K562 (cell line): ENCODE measurements around the gene STAMBPL1. TPM values are rescaled to one million over a fixed set of nuclear protein-coding genes. Genes with fewer than 3 reads are reported as not detected.

Source experiments
- ATAC-seq: fragments of 200-7000 bp; cut with Tn5 transposase; 3 replicates; pipeline ENCODE4 v1.9.1; 2020; ENCODE audit warnings: moderate library complexity
- BruUV-seq: library from RNA; stranded (reverse); fragments of 400-500 nt; replicated peaks from 2 replicates; lab custom pipeline; 2021; lab: Mats Ljungman, UMichigan
- CTCF ChIA-PET: fragments of 300-600 bp; formaldehyde crosslinking; extraction: SDS; loops from one replicate; lab custom pipeline; 2021; ENCODE audit warnings: low intra/inter-chr PET ratio; lab: Yijun Ruan, JAX
- POLR2A ChIA-PET: fragments of 300-600, 350-650 bp; sonication (Branson Sonifier 250); formaldehyde crosslinking; extraction: SDS; loops from one replicate; lab custom pipeline; 2021; ENCODE audit warnings: antibody characterized with exemption, inconsistent platforms; lab: Yijun Ruan, JAX
- DNase-seq, 4 experiments: peaks; one replicate each; pipeline versions ENCODE4 v3.0.0 to v3.0.0-alpha.2; 2011 to 2018; ENCODE audit warnings: low spot score in 3 of 4, mixed read lengths in 3 of 4; ENCODE audit errors: extremely low read depth in 1 of 4
- FAIRE-seq: peaks from 2 replicates; lab custom pipeline; 2011; peaks lifted over from hg19 to GRCh38; lab: Jason Lieb, UNC
- H2AFZ ChIP-seq: 2 replicates; pipeline ENCODE4 v1.6.0; 2011; ENCODE audit warnings: low read depth, low read length, control low read depth, inconsistent platforms
- H3K27ac ChIP-seq: fragments of 200-600 bp; 3 replicates; pipeline ENCODE4 v1.8.0; 2011; ENCODE audit warnings: low read depth, mild to moderate bottlenecking, control low read depth, inconsistent platforms, low read length, moderate library complexity, mixed read lengths; ENCODE audit errors: extremely low read depth
- H3K27me3 ChIP-seq, 2 experiments: fragments of 300-600 bp in 1 of 2; 2 replicates in 1 of 2; 3 replicates in 1 of 2; pipeline versions ENCODE4 v1.6.0 to v1.8.0; 2011; ENCODE audit warnings: inconsistent platforms in 2 of 2, low read length in 2 of 2, mild to moderate bottlenecking in 1 of 2, mixed read lengths in 1 of 2, moderate library complexity in 1 of 2; ENCODE audit not compliant: control insufficient read depth in 2 of 2, insufficient read depth in 2 of 2
- H3K36me3 ChIP-seq: fragments of 300-600 bp; 3 replicates; pipeline ENCODE4 v1.8.0; 2011; ENCODE audit warnings: mild to moderate bottlenecking, low read length, inconsistent platforms; ENCODE audit not compliant: control insufficient read depth, insufficient read depth
- H3K4me1 ChIP-seq, 2 experiments: fragments of 200-600 bp in 1 of 2; replicated peaks in 1 of 2; 2 replicates in 1 of 2; 3 replicates in 1 of 2; pipeline versions ENCODE4 v1.5.1 to v1.8.0; 2011; ENCODE audit warnings: inconsistent platforms in 2 of 2, low read length in 2 of 2, mild to moderate bottlenecking in 1 of 2, mixed read lengths in 1 of 2, moderate library complexity in 1 of 2; ENCODE audit not compliant: control insufficient read depth in 2 of 2, insufficient read depth in 2 of 2
- H3K4me2 ChIP-seq: 2 replicates; pipeline ENCODE4 v1.6.1; 2011; ENCODE audit warnings: low read length, control low read depth, inconsistent platforms, mixed read lengths; ENCODE audit not compliant: insufficient read depth
- H3K4me3 ChIP-seq: fragments of 200-600 bp; sonication (generic), shearing (Covaris generic); 2 replicates; pipeline ENCODE4 v1.5.1; 2016; ENCODE audit warnings: control low read depth, inconsistent platforms
- H3K79me2 ChIP-seq: fragments of 200-600 bp; 3 replicates; pipeline ENCODE4 v1.8.0; 2011; ENCODE audit warnings: low read length, inconsistent platforms; ENCODE audit not compliant: control insufficient read depth, insufficient read depth
- H3K9ac ChIP-seq, 2 experiments: 2 replicates each; pipeline versions ENCODE4 v1.6.0 to v1.6.1; 2011; ENCODE audit warnings: low read depth in 2 of 2, low read length in 2 of 2, control low read depth in 1 of 2, inconsistent platforms in 1 of 2, mild to moderate bottlenecking in 1 of 2, mixed read lengths in 1 of 2; ENCODE audit not compliant: insufficient read depth in 1 of 2
- H3K9me1 ChIP-seq: one replicate; pipeline ENCODE4 v1.6.0; 2011; ENCODE audit warnings: inconsistent platforms, mild to moderate bottlenecking, low read length, moderate library complexity; ENCODE audit not compliant: control insufficient read depth, insufficient read depth
- H3K9me3 ChIP-seq: replicated peaks from 2 replicates; pipeline ENCODE4 v1.5.1; 2011; ENCODE audit warnings: low read depth, low read length, inconsistent platforms; ENCODE audit not compliant: control insufficient read depth, insufficient read depth
- H4K20me1 ChIP-seq: replicated peaks from 2 replicates; pipeline ENCODE4 v1.6.1; 2011; ENCODE audit warnings: low read length, inconsistent platforms, mixed read lengths; ENCODE audit not compliant: control insufficient read depth, insufficient read depth
- ESRRA ChIP-seq: fragments of 450-650 bp; IDR thresholded peaks from 2 replicates; pipeline ENCODE4 v1.6.1; 2014; ENCODE audit warnings: low read depth, mild to moderate bottlenecking, moderate library complexity, borderline replicate concordance
- HDGF ChIP-seq: fragments of 450-650 bp; IDR thresholded peaks from 2 replicates; pipeline ENCODE4 v1.6.1; 2016
- HLTF ChIP-seq: fragments of 450-650 bp; IDR thresholded peaks from 2 replicates; pipeline ENCODE4 v1.6.1; 2016
- MECOM ChIP-seq: fragments of 250-450 bp; sonication (Bioruptor Pico); IDR thresholded peaks from 2 replicates; pipeline ENCODE4 v1.8.0; 2022; ENCODE audit warnings: inconsistent platforms
- PML ChIP-seq: IDR thresholded peaks from 2 replicates; pipeline ENCODE4 v1.6.1; 2012; ENCODE audit warnings: low read length, inconsistent platforms
- TAF15 ChIP-seq: fragments of 200-400 bp; formaldehyde crosslinking; IDR thresholded peaks from 2 replicates; pipeline ENCODE4 v1.6.1; 2017; ENCODE audit warnings: mild to moderate bottlenecking, low read depth, low read length, moderate library complexity
- TRIM24 ChIP-seq, 2 experiments: fragments of 450-650 bp; IDR thresholded peaks; 2 replicates each; pipeline ENCODE4 v1.6.1; 2016
- ZNF146 ChIP-seq: IDR thresholded peaks from one replicate; pipeline ENCODE4 v1.6.1; 2018; ENCODE audit warnings: missing compliant biosample characterization; ENCODE audit not compliant: unreplicated experiment
- WGBS: fragments of 100-300 bp; shearing (Covaris generic); methylation state at CpG from one replicate; pipeline ENCODE4 v1.1.6; 2016; ENCODE audit warnings: low coverage, mixed read lengths; ENCODE audit not compliant: insufficient coverage; ENCODE audit errors: missing lambda C conversion rate; 5-methylcytosine and 5-hydroxymethylcytosine counted together
- in situ Hi-C: fragments of 300-500 bp; cut with MboI; formaldehyde crosslinking; loops from 4 replicates; pipeline ENCODE4 v1.15.0; 2018; ENCODE audit warnings: inconsistent platforms, mixed read lengths
- intact Hi-C: fragments of 100-400 bp; cut with micrococcal nuclease; formaldehyde crosslinking; loops from 2 replicates; pipeline ENCODE4 v1.14.2; 2022
- polyA plus RNA-seq, 8 experiments: library from polyadenylated mRNA; depleted of rRNA in 4 of 8; stranded (reverse) in 5 of 8; unstranded in 3 of 8; fragments of >200 nt; fragmentation: Nextera tagmentation in 2 of 8; fragmentation: Illumina TruSeq in 1 of 8; extraction: Ambion mirVana in 2 of 8; extraction: Trizol in 1 of 8; gene quantifications; 2 replicates each; pipeline versions ENCODE4 v1.2.1 to v1.2.3, GENCODE V29; 2011 to 2014; ENCODE audit warnings: inconsistent platforms in 1 of 8, missing spikeins in 1 of 8
- total RNA-seq, 7 experiments: library from RNA; depleted of rRNA in 6 of 7; stranded (reverse); fragments of >200 nt in 6 of 7; fragmentation: Illumina TruSeq in 2 of 7; extraction: Trizol in 2 of 7; gene quantifications; 2 replicates each; pipeline versions ENCODE4 v1.2.1 to v1.2.3, GENCODE V29; 2011 to 2021; ENCODE audit warnings: low replicate concordance in 1 of 7
- TF ChIP-seq, protein P1 (sequence below): fragments of 250-450 bp; sonication (Bioruptor Pico); IDR thresholded peaks from 2 replicates; pipeline ENCODE4 v1.4.0; 2020
- TF ChIP-seq, protein P2 (sequence below): fragments of 250-450 bp; sonication (Bioruptor Pico); IDR thresholded peaks from 2 replicates; pipeline ENCODE4 v1.6.1; 2021; ENCODE audit warnings: mild to moderate bottlenecking
- TF ChIP-seq, protein P3 (sequence below): fragments of 450-650 bp; conservative IDR thresholded peaks from 2 replicates; pipeline ENCODE4 v1.6.1; 2016; ENCODE audit warnings: missing genetic modification characterization, low read depth, mild to moderate bottlenecking, control low read depth, missing compliant biosample characterization

The STAMBPL1 gene
- total and polyA plus RNA-seq, 9 of the 15 experiments (the other 6 are each of a cell fraction or from before 2014, with no cell fraction given), result 0.09 TPM; not detected in 8

DNA sequence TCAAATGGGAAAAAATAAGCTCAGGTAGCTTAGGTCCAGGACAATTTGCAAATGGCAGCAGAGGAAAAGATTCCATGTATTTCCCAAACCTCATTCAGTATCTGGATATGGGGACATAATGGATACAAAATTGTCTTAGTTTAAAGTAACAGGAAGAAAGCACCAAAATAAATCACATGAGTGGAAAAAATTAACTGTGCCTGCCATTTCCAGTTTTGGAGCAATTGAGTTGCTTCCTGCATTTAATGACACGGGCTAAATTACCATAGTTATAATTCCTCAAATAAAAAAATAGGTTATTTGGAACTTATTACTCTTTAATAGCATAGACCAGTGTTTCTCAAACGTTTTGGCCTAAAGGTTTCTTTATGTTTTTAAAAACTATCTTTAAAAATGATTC is 6.3 kb upstream of the STAMBPL1 start:
- Histone ChIP-seq H4K20me1 (no peaks in the 10 kb centered on the region), H3K9me3 (no peaks in the 10 kb centered on the region), H3K9me1 (no peaks in the 10 kb centered on the region), H3K27ac (no peak overlapping the region), H3K36me3 (no peaks in the 10 kb centered on the region), H3K79me2 (no peaks in the 10 kb centered on the region), H3K27me3 (no peaks in the 10 kb centered on the region; a peak in 1 of 5 replicates), H3K4me2 (no peak overlapping the region), H2AFZ (no peak overlapping the region), H3K4me3 (no peak overlapping the region), H3K9ac (no peak overlapping the region), H3K4me1 (no peaks in the 10 kb centered on the region)
- DNase-seq, result no peak
- POLR2A ChIA-PET, result no interaction called here
- in situ Hi-C loops, result no loop called here
- BruUV-seq, result no TSS peak
- ATAC-seq, result no peak
- intact Hi-C loops, result no loop called here
- CTCF ChIA-PET, result no interaction called here
- FAIRE-seq, result no peak
- WGBS, result 0% methylated on average over 2 of the region's 2 CpGs
- TF ChIP-seq HLTF (no peak), ZNF146 (CRISPR knock-in tag) (no peak), MECOM (CRISPR knock-in tag) (no peak), HDGF (no peak), TAF15 (no peak), PML (no peak), ESRRA (no peak), TRIM24 (IDR thresholded peaks at IDR 0.05) (no peak)
- TF ChIP-seq, protein P1, sequence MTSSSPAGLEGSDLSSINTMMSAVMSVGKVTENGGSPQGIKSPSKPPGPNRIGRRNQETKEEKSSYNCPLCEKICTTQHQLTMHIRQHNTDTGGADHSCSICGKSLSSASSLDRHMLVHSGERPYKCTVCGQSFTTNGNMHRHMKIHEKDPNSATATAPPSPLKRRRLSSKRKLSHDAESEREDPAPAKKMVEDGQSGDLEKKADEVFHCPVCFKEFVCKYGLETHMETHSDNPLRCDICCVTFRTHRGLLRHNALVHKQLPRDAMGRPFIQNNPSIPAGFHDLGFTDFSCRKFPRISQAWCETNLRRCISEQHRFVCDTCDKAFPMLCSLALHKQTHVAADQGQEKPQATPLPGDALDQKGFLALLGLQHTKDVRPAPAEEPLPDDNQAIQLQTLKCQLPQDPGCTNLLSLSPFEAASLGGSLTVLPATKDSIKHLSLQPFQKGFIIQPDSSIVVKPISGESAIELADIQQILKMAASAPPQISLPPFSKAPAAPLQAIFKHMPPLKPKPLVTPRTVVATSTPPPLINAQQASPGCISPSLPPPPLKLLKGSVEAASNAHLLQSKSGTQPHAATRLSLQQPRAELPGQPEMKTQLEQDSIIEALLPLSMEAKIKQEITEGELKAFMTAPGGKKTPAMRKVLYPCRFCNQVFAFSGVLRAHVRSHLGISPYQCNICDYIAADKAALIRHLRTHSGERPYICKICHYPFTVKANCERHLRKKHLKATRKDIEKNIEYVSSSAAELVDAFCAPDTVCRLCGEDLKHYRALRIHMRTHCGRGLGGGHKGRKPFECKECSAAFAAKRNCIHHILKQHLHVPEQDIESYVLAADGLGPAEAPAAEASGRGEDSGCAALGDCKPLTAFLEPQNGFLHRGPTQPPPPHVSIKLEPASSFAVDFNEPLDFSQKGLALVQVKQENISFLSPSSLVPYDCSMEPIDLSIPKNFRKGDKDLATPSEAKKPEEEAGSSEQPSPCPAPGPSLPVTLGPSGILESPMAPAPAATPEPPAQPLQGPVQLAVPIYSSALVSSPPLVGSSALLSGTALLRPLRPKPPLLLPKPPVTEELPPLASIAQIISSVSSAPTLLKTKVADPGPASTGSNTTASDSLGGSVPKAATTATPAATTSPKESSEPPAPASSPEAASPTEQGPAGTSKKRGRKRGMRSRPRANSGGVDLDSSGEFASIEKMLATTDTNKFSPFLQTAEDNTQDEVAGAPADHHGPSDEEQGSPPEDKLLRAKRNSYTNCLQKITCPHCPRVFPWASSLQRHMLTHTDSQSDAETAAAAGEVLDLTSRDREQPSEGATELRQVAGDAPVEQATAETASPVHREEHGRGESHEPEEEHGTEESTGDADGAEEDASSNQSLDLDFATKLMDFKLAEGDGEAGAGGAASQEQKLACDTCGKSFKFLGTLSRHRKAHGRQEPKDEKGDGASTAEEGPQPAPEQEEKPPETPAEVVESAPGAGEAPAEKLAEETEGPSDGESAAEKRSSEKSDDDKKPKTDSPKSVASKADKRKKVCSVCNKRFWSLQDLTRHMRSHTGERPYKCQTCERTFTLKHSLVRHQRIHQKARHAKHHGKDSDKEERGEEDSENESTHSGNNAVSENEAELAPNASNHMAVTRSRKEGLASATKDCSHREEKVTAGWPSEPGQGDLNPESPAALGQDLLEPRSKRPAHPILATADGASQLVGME, result no peak
- TF ChIP-seq, protein P2, sequence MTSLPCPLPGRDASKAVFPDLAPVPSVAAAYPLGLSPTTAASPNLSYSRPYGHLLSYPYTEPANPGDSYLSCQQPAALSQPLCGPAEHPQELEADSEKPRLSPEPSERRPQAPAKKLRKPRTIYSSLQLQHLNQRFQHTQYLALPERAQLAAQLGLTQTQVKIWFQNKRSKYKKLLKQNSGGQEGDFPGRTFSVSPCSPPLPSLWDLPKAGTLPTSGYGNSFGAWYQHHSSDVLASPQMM (CRISPR knock-in tag), result no peak
- TF ChIP-seq, protein P3, sequence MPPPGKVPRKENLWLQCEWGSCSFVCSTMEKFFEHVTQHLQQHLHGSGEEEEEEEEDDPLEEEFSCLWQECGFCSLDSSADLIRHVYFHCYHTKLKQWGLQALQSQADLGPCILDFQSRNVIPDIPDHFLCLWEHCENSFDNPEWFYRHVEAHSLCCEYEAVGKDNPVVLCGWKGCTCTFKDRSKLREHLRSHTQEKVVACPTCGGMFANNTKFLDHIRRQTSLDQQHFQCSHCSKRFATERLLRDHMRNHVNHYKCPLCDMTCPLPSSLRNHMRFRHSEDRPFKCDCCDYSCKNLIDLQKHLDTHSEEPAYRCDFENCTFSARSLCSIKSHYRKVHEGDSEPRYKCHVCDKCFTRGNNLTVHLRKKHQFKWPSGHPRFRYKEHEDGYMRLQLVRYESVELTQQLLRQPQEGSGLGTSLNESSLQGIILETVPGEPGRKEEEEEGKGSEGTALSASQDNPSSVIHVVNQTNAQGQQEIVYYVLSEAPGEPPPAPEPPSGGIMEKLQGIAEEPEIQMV (tag), result no peak
